HG03175 (cell line): ENCODE measurements around the gene GAREM1.
"Not testable (repeated sequence)": the region's sequence is repeated elsewhere in the genome, so short reads cannot be mapped to it uniquely, and the experiment has no call there.

Source experiments
- ATAC-seq: cut with Tn5 transposase; IDR thresholded peaks from one replicate; pipeline ENCODE4 v1.9.1; 2021; ENCODE audit warnings: mild to moderate bottlenecking, moderate library complexity; ENCODE audit not compliant: unreplicated experiment

Gene GAREM1

GRCh38 chr18:32264401-32264800 is 206.3 kb downstream of the GAREM1 start:
- no peak for ATAC-seq

- no peak for ATAC-seq
These were observed 208.6 kb downstream of the GAREM1 start for GRCh38 chr18:32262092-32262491.

- ATAC-seq: no peak
These were observed 209.7 kb downstream of the GAREM1 start for GRCh38 chr18:32261003-32261402.

GRCh38 chr18:32259553-32259952 is 211.1 kb downstream of the GAREM1 start:
- ATAC-seq: no peak

GRCh38 chr18:32258558-32259204 is 212.0 kb downstream of the GAREM1 start:
- no peak for ATAC-seq

- ATAC-seq: no peak
These were observed 212.5 kb downstream of the GAREM1 start for GRCh38 chr18:32258148-32258547.

GRCh38 chr18:32257084-32257785 is 213.4 kb downstream of the GAREM1 start:
- no peak for ATAC-seq

- no peak for ATAC-seq
These were observed 215.1 kb downstream of the GAREM1 start for GRCh38 chr18:32255570-32255969.

- no peak for ATAC-seq
These were observed 218.4 kb downstream of the GAREM1 start for GRCh38 chr18:32252141-32252860.

- ATAC-seq: no peak
These were observed 219.2 kb downstream of the GAREM1 start for GRCh38 chr18:32251466-32251865.

- no peak for ATAC-seq
These were observed 221.3 kb downstream of the GAREM1 start for GRCh38 chr18:32249147-32249929.

- ATAC-seq: no peak
These were observed 225.8 kb downstream of the GAREM1 start for GRCh38 chr18:32244881-32245280.

GRCh38 chr18:32243358-32243757 is 227.3 kb downstream of the GAREM1 start:
- ATAC-seq: no peak

- no peak for ATAC-seq
These were observed 228.3 kb downstream of the GAREM1 start for GRCh38 chr18:32242395-32242794.

- no peak for ATAC-seq
These were observed 231.9 kb downstream of the GAREM1 start for GRCh38 chr18:32238635-32239268.

GRCh38 chr18:32237049-32237448 is 233.6 kb downstream of the GAREM1 start:
- no peak for ATAC-seq

GRCh38 chr18:32233348-32233747 is 237.3 kb downstream of the GAREM1 start:
- ATAC-seq: not testable (repeated sequence)

GRCh38 chr18:32219431-32220018 is 251.2 kb downstream of the GAREM1 start:
- ATAC-seq: no peak

GRCh38 chr18:32216390-32216789 is 254.3 kb downstream of the GAREM1 start:
- ATAC-seq: no peak

GRCh38 chr18:32213693-32214092 is 257.0 kb downstream of the GAREM1 start:
- no peak for ATAC-seq
